Neural cell (in vitro differentiated cells): Measurements from ENCODE around the gene P3H2. TPM values are rescaled to one million over a fixed set of nuclear protein-coding genes. Genes with fewer than 3 reads are reported as not detected.

ENCODE experiments used
- H2AFZ ChIP-seq: fragments of 200-600, 300-800 bp; sonication (generic), shearing (Covaris generic); 2 replicates; pipeline ENCODE4 v1.6.0; 2014; ENCODE audit warnings: low read depth, mild to moderate bottlenecking, antibody characterized with exemption, low read length, moderate library complexity
- H3F3A ChIP-seq: fragments of 200-600 bp; shearing (Covaris generic); 2 replicates; pipeline ENCODE4 v1.6.1; 2016; ENCODE audit warnings: mild to moderate bottlenecking, moderate library complexity, mixed read lengths, antibody characterized with exemption, low read length; ENCODE audit not compliant: insufficient read depth, poor library complexity, severe bottlenecking
- H3K27ac ChIP-seq: fragments of 200-600, 300-800 bp; sonication (generic), shearing (Covaris generic); 2 replicates; pipeline ENCODE4 v1.5.1; 2014; ENCODE audit warnings: mild to moderate bottlenecking, low read length, moderate library complexity
- H3K27me3 ChIP-seq: fragments of 300-800, 200-600 bp; sonication (generic), shearing (Covaris generic); 2 replicates; pipeline ENCODE4 v1.6.0; 2014; ENCODE audit warnings: mild to moderate bottlenecking, low read depth, low read length, moderate library complexity; ENCODE audit not compliant: insufficient read depth
- H3K36me3 ChIP-seq: fragments of 300-800, 200-600 bp; sonication (generic), shearing (Covaris generic); 2 replicates; pipeline ENCODE4 v1.5.1; 2014; ENCODE audit warnings: mild to moderate bottlenecking, antibody characterized with exemption, low read length, moderate library complexity; ENCODE audit not compliant: insufficient read depth
- H3K4me2 ChIP-seq: fragments of 300-800, 200-600 bp; sonication (generic), shearing (Covaris generic); 2 replicates; pipeline ENCODE4 v1.6.0; 2014; ENCODE audit warnings: mild to moderate bottlenecking, low read length
- H3K4me3 ChIP-seq: fragments of 300-800, 200-600 bp; sonication (generic), shearing (Covaris generic); 2 replicates; pipeline ENCODE4 v1.5.1; 2014; ENCODE audit warnings: mild to moderate bottlenecking, low read length, moderate library complexity
- H3K79me2 ChIP-seq: fragments of 200-600 bp; shearing (Covaris generic); replicated peaks from 2 replicates; pipeline ENCODE4 v1.6.0; 2014; ENCODE audit warnings: mild to moderate bottlenecking, low read length, moderate library complexity; ENCODE audit not compliant: insufficient read depth
- H3K9ac ChIP-seq: fragments of 300-800, 200-600 bp; sonication (generic), shearing (Covaris generic); 2 replicates; pipeline ENCODE4 v1.6.1; 2016; ENCODE audit warnings: mild to moderate bottlenecking, low read length, mixed read lengths
- H3K9me2 ChIP-seq: fragments of 200-600 bp; shearing (Covaris generic); 2 replicates; pipeline ENCODE4 v1.6.1; 2016; ENCODE audit warnings: mild to moderate bottlenecking, low read length, mixed read lengths; ENCODE audit not compliant: insufficient read depth
- H3K9me3 ChIP-seq: fragments of 200-600, 300-800 bp; sonication (generic), shearing (Covaris generic); 2 replicates; pipeline ENCODE4 v1.6.1; 2016; ENCODE audit warnings: mild to moderate bottlenecking, mixed run types, low read length, moderate library complexity, mixed read lengths
- H4K20me1 ChIP-seq: fragments of 200-600 bp; shearing (Covaris generic); 2 replicates; pipeline ENCODE4 v1.6.1; 2016; ENCODE audit warnings: mild to moderate bottlenecking, mixed run types; ENCODE audit not compliant: insufficient read depth
- EP300 ChIP-seq: fragments of 450-650 bp; conservative IDR thresholded peaks from 2 replicates; pipeline ENCODE4 v1.6.1; 2014; ENCODE audit warnings: antibody characterized with exemption, mild to moderate bottlenecking, moderate library complexity; ENCODE audit not compliant: poor library complexity, severe bottlenecking
- EZH2 ChIP-seq: fragments of 200-600, 300-800 bp; shearing (Covaris generic), sonication (generic); IDR thresholded peaks from 2 replicates; pipeline ENCODE4 v1.6.1; 2014; ENCODE audit warnings: antibody characterized with exemption, low read length, borderline replicate concordance, mild to moderate bottlenecking; ENCODE audit not compliant: insufficient read depth, poor library complexity, severe bottlenecking
- MXI1 ChIP-seq: fragments of 450-650 bp; conservative IDR thresholded peaks from 2 replicates; pipeline ENCODE4 v1.6.1; 2014; ENCODE audit warnings: antibody characterized with exemption, mild to moderate bottlenecking; ENCODE audit not compliant: poor library complexity, severe bottlenecking
- POLR2AphosphoS5 ChIP-seq: IDR thresholded peaks from 2 replicates; pipeline ENCODE4 v1.6.1; 2012
- RAD21 ChIP-seq: fragments of 450-650 bp; conservative IDR thresholded peaks from 2 replicates; pipeline ENCODE4 v1.6.1; 2014; ENCODE audit warnings: antibody characterized with exemption, mild to moderate bottlenecking, moderate library complexity
- SMC3 ChIP-seq: fragments of 450-650 bp; conservative IDR thresholded peaks from 2 replicates; pipeline ENCODE4 v1.6.1; 2014; ENCODE audit warnings: antibody characterized with exemption, mild to moderate bottlenecking, moderate library complexity; ENCODE audit not compliant: poor library complexity
- TAF1 ChIP-seq: IDR thresholded peaks from 2 replicates; pipeline ENCODE4 v1.6.1; 2012; ENCODE audit warnings: low read depth
- polyA minus RNA-seq: library from RNA; depleted of rRNA, polyadenylated mRNA; stranded (reverse); fragments of >200 nt; gene quantifications from 2 replicates; pipeline ENCODE4 v1.2.3, GENCODE V29; 2014
- polyA plus RNA-seq: library from polyadenylated mRNA; depleted of rRNA; stranded (reverse); fragments of >200 nt; gene quantifications from 2 replicates; pipeline ENCODE4 v1.2.3, GENCODE V29; 2014
- TF ChIP-seq, protein P1 (sequence below): fragments of 450-650 bp; IDR thresholded peaks from 2 replicates; pipeline ENCODE4 v1.5.1; 2014; ENCODE audit warnings: antibody characterized with exemption, mild to moderate bottlenecking, moderate library complexity; ENCODE audit not compliant: poor library complexity, severe bottlenecking
- TF ChIP-seq, protein P2 (sequence below): IDR thresholded peaks from 2 replicates; pipeline ENCODE4 v1.6.1; 2012; ENCODE audit warnings: borderline replicate concordance

Gene P3H2
- polyA plus RNA-seq (0.68 and 3.8 TPM in 2 replicates), polyA minus RNA-seq (0.97 and 6.0 TPM in 2 replicates)

GRCh38 chr3:190120269-190121060, at the start of gene P3H2:
Gene P3H2 (minus strand): TSS chr3:190120897. CDS start chr3:190120731, 166 bp downstream.
- Histone ChIP-seq H3K4me2 (peak within 1 kb of the TSS; percentile 54), H3K27me3 (no peaks in the 10 kb centered on the region), H3K4me3 (peak within 1 kb of the TSS; percentile 97), H2AFZ (peak within 1 kb of the TSS; percentile 78), H3K9me2 (no peaks in the 10 kb centered on the region), H3F3A (no peaks in the 10 kb centered on the region), H3K9ac (peak within 1 kb of the TSS; percentile 80), H3K79me2 (no peaks in the 10 kb centered on the region), H4K20me1 (no peaks in the 10 kb centered on the region), H3K27ac (peak within 1 kb of the TSS; percentile 77), H3K9me3 (no peaks in the 10 kb centered on the region), H3K36me3 (no peaks in the 10 kb centered on the region)
- TF ChIP-seq SMC3 = peak; percentile 68
- TF ChIP-seq POLR2AphosphoS5 = no peak
- peak; percentile 68 for TF ChIP-seq RAD21
- peak; percentile 63 for TF ChIP-seq MXI1
- TF ChIP-seq, protein P1, sequence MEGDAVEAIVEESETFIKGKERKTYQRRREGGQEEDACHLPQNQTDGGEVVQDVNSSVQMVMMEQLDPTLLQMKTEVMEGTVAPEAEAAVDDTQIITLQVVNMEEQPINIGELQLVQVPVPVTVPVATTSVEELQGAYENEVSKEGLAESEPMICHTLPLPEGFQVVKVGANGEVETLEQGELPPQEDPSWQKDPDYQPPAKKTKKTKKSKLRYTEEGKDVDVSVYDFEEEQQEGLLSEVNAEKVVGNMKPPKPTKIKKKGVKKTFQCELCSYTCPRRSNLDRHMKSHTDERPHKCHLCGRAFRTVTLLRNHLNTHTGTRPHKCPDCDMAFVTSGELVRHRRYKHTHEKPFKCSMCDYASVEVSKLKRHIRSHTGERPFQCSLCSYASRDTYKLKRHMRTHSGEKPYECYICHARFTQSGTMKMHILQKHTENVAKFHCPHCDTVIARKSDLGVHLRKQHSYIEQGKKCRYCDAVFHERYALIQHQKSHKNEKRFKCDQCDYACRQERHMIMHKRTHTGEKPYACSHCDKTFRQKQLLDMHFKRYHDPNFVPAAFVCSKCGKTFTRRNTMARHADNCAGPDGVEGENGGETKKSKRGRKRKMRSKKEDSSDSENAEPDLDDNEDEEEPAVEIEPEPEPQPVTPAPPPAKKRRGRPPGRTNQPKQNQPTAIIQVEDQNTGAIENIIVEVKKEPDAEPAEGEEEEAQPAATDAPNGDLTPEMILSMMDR = peak; percentile 71

DNA sequence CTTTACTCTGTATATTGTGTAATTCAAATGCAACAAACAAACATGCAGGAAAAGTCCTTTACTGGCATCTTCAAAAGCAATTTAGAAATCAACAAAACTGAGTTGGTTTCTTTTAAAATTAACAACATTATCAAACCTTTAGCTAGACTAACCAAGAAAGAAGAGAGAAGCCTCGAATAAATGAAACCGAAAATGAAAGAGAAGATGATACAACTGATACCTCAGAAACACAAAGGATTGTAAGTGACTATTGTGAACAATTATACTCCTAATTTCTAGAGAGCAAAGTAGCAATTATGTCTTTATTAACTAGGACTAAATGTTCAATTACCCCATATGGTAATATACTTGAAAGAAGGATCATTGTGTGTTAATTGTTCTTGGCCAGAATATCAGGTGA, 49.2 kb upstream of the P3H2 start:
- no peaks in the 10 kb centered on the region for H3K79me2 ChIP-seq
- H3K4me2 ChIP-seq = no peak overlapping the region
- H3K9ac ChIP-seq = no peak overlapping the region
- H3K9me2 ChIP-seq = no peaks in the 10 kb centered on the region
- H3K36me3 ChIP-seq = no peaks in the 10 kb centered on the region
- no peak overlapping the region for H3K4me3 ChIP-seq
- no peak for TF ChIP-seq TAF1
- no peak for TF ChIP-seq EP300
- no peak for TF ChIP-seq SMC3
- no peak for TF ChIP-seq EZH2
- TF ChIP-seq, protein P2, sequence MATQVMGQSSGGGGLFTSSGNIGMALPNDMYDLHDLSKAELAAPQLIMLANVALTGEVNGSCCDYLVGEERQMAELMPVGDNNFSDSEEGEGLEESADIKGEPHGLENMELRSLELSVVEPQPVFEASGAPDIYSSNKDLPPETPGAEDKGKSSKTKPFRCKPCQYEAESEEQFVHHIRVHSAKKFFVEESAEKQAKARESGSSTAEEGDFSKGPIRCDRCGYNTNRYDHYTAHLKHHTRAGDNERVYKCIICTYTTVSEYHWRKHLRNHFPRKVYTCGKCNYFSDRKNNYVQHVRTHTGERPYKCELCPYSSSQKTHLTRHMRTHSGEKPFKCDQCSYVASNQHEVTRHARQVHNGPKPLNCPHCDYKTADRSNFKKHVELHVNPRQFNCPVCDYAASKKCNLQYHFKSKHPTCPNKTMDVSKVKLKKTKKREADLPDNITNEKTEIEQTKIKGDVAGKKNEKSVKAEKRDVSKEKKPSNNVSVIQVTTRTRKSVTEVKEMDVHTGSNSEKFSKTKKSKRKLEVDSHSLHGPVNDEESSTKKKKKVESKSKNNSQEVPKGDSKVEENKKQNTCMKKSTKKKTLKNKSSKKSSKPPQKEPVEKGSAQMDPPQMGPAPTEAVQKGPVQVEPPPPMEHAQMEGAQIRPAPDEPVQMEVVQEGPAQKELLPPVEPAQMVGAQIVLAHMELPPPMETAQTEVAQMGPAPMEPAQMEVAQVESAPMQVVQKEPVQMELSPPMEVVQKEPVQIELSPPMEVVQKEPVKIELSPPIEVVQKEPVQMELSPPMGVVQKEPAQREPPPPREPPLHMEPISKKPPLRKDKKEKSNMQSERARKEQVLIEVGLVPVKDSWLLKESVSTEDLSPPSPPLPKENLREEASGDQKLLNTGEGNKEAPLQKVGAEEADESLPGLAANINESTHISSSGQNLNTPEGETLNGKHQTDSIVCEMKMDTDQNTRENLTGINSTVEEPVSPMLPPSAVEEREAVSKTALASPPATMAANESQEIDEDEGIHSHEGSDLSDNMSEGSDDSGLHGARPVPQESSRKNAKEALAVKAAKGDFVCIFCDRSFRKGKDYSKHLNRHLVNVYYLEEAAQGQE = no peak
- H3K27ac ChIP-seq = no peak overlapping the region
- no peaks in the 10 kb centered on the region for H3K9me3 ChIP-seq
- H3F3A ChIP-seq = no peaks in the 10 kb centered on the region
- H2AFZ ChIP-seq = no peak overlapping the region
- H4K20me1 ChIP-seq = no peaks in the 10 kb centered on the region
- no peaks in the 10 kb centered on the region for H3K27me3 ChIP-seq
